Vagina (tissue), 2 donors: ENCODE data around the gene CCDC83. TPM values are rescaled to one million over a fixed set of nuclear protein-coding genes. Genes with fewer than 3 reads are reported as not detected.

Source experiments
- DNase-seq, 2 donors: peaks; one replicate each; pipeline ENCODE4 v3.0.0-alpha.2; 2017; ENCODE audit errors: extremely low spot score in 2 of 2
- H3K27ac ChIP-seq: fragments of 200-600 bp; sonication (generic); one replicate; pipeline ENCODE4 v1.5.1; 2019
- H3K27me3 ChIP-seq: fragments of 200-600 bp; sonication (generic); one replicate; pipeline ENCODE4 v1.5.1; 2019
- H3K36me3 ChIP-seq, 2 donors: fragments of 200-600 bp; sonication (generic); one replicate each; pipeline ENCODE4 v1.5.1; 2017 to 2019
- H3K4me1 ChIP-seq: fragments of 200-600 bp; sonication (generic); one replicate; pipeline ENCODE4 v1.5.1; 2019
- H3K4me3 ChIP-seq, 2 donors: fragments of 200-600 bp; sonication (generic); 1 replicate in 1 of 2; 2 replicates in 1 of 2; pipeline ENCODE4 v1.5.1; 2016 to 2019
- H3K9me3 ChIP-seq: fragments of 200-600 bp; sonication (generic); one replicate; pipeline ENCODE4 v1.5.1; 2019
- POLR2A ChIP-seq, 2 donors: fragments of 450-650 bp; IDR thresholded peaks; one replicate each; pipeline ENCODE4 v1.6.1; 2017; ENCODE audit warnings: antibody characterized with exemption in 2 of 2, mild to moderate bottlenecking in 2 of 2, moderate library complexity in 2 of 2
- POLR2AphosphoS5 ChIP-seq, 2 donors: sonication (generic); formaldehyde crosslinking; IDR thresholded peaks; one replicate each; pipeline ENCODE4 v1.9.0; 2017; ENCODE audit warnings: antibody characterized with exemption in 2 of 2, mild to moderate bottlenecking in 2 of 2, low read depth in 1 of 2; ENCODE audit not compliant: insufficient read depth in 1 of 2
- intact Hi-C: fragments of 100-400 bp; cut with DNase I; formaldehyde crosslinking; loops from one replicate; pipeline ENCODE4 v1.15.1; 2023
- total RNA-seq: library from RNA; depleted of rRNA; stranded (reverse); fragments of >200 nt; gene quantifications from one replicate; pipeline ENCODE4 v1.2.3, GENCODE V29; 2016
- TF ChIP-seq, protein P1 (sequence below), 3 experiments: fragments of 450-650 bp in 2 of 3; fragments of 200-600 bp in 1 of 3; sonication (generic) in 1 of 3; IDR thresholded peaks; one replicate each; pipeline ENCODE4 v1.5.1; 2017 to 2019; ENCODE audit warnings: antibody characterized with exemption in 3 of 3, mild to moderate bottlenecking in 2 of 3, moderate library complexity in 2 of 3

Gene CCDC83
- total RNA-seq, 1 donor from 2014 or later = not detected

DNA sequence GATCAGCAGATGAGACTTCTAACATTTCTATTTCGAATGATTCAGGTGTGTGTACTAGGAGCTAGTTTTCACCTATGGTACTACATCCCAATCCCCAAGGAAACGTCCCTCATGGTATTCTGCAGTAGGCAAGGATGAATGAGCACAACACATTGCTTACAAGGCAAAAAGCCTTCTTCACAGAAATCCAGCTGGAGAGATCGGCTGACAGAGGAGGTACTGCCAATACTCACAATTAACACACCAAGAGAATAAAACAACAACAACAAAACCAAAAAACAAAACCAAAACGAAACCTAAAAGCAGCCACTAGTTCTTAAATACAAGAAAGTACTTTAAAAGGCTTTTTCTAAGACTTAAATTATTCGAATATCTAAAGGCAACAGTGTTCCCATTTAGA is 112.3 kb downstream of the CCDC83 start:
- no peak overlapping the region for H3K27ac ChIP-seq

More for the DNA sequence above, 112.3 kb downstream of the CCDC83 start:
- H3K9me3 ChIP-seq = no peaks in the 10 kb centered on the region
- H3K4me1 ChIP-seq = peaks cover 25% of the 10 kb centered on the region
- no peak overlapping the region for H3K4me3 ChIP-seq
- no peaks in the 10 kb centered on the region for H3K27me3 ChIP-seq
- DNase-seq = no peak
- H3K36me3 ChIP-seq = peaks cover 0 to 33% of the 10 kb centered on the region in 2 donors
- intact Hi-C loops = no loop called here
- TF ChIP-seq POLR2A (IDR thresholded peaks at IDR 0.05) (no peak), POLR2AphosphoS5 (IDR thresholded peaks at IDR 0.05; ENCODE audit: insufficient read depth in 1 of 2, low read depth in 1 of 2) (no peak)
- TF ChIP-seq, protein P1, sequence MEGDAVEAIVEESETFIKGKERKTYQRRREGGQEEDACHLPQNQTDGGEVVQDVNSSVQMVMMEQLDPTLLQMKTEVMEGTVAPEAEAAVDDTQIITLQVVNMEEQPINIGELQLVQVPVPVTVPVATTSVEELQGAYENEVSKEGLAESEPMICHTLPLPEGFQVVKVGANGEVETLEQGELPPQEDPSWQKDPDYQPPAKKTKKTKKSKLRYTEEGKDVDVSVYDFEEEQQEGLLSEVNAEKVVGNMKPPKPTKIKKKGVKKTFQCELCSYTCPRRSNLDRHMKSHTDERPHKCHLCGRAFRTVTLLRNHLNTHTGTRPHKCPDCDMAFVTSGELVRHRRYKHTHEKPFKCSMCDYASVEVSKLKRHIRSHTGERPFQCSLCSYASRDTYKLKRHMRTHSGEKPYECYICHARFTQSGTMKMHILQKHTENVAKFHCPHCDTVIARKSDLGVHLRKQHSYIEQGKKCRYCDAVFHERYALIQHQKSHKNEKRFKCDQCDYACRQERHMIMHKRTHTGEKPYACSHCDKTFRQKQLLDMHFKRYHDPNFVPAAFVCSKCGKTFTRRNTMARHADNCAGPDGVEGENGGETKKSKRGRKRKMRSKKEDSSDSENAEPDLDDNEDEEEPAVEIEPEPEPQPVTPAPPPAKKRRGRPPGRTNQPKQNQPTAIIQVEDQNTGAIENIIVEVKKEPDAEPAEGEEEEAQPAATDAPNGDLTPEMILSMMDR (IDR thresholded peaks at IDR 0.05) = no peak

Other genes with a start within 250 kb of the CCDC83 start
- gene DLG2, start 228.0 kb upstream of the CCDC83 start, total RNA-seq = 10.1 TPM
- gene TMEM126B, start 226.8 kb upstream of the CCDC83 start, total RNA-seq = 34.1 TPM
- gene TMEM126A, start 207.4 kb upstream of the CCDC83 start, total RNA-seq = 15.0 TPM
- 60.9 TPM for gene CREBZF, start 190.3 kb upstream of the CCDC83 start, total RNA-seq
- not detected for gene CCDC89, start 169.2 kb upstream of the CCDC83 start, total RNA-seq
- 17.4 TPM for gene SYTL2, start 44.2 kb upstream of the CCDC83 start, total RNA-seq
- 237 TPM for gene PICALM, start 213.7 kb downstream of the CCDC83 start, total RNA-seq